Loucy (cell line): Measurements from ENCODE around the gene KRAS.

Experiments
- H2AFZ ChIP-seq: fragments of 200-600 bp; sonication (generic); 2 replicates; pipeline ENCODE4 v1.6.0; 2016; ENCODE audit warnings: antibody characterized with exemption, mild to moderate bottlenecking, low read length, moderate library complexity
- H3F3A ChIP-seq: fragments of 200-600 bp; 2 replicates; pipeline ENCODE4 v1.6.0; 2016; ENCODE audit warnings: antibody characterized with exemption, low read depth, mild to moderate bottlenecking
- H3K27me3 ChIP-seq: fragments of 200-600 bp; sonication (generic); 2 replicates; pipeline ENCODE4 v1.6.1; 2014; ENCODE audit warnings: low read length, mild to moderate bottlenecking; ENCODE audit not compliant: insufficient read depth, poor library complexity, severe bottlenecking
- H3K36me3 ChIP-seq: fragments of 200-600 bp; sonication (generic); 2 replicates; pipeline ENCODE4 v1.6.1; 2016; ENCODE audit warnings: low read length; ENCODE audit not compliant: insufficient read depth
- H3K4me1 ChIP-seq: fragments of 200-600 bp; sonication (generic); 2 replicates; pipeline ENCODE4 v1.5.1; 2014; ENCODE audit warnings: low read length, mild to moderate bottlenecking; ENCODE audit not compliant: insufficient read depth, poor library complexity, severe bottlenecking
- H3K4me2 ChIP-seq: fragments of 200-600 bp; sonication (generic); 2 replicates; pipeline ENCODE4 v1.6.0; 2014; ENCODE audit warnings: antibody characterized with exemption, low read length, low read depth, mild to moderate bottlenecking; ENCODE audit not compliant: poor library complexity, severe bottlenecking
- H3K4me3 ChIP-seq: fragments of 200-600 bp; sonication (generic); 2 replicates; pipeline ENCODE4 v1.5.1; 2014; ENCODE audit warnings: low read length, mild to moderate bottlenecking, mixed read lengths; ENCODE audit not compliant: poor library complexity, severe bottlenecking
- H3K79me2 ChIP-seq: fragments of 200-600 bp; sonication (generic); 2 replicates; pipeline ENCODE4 v1.6.1; 2014; ENCODE audit warnings: low read length; ENCODE audit not compliant: insufficient read depth
- H3K9ac ChIP-seq: fragments of 200-600 bp; sonication (generic); 2 replicates; pipeline ENCODE4 v1.6.0; 2014; ENCODE audit warnings: mild to moderate bottlenecking, low read depth, low read length, moderate library complexity; ENCODE audit not compliant: poor library complexity, severe bottlenecking
- H3K9me2 ChIP-seq: fragments of 200-600 bp; sonication (generic); replicated peaks from 2 replicates; pipeline ENCODE4 v1.6.1; 2016; ENCODE audit warnings: low read depth, low read length, mixed read lengths
- H3K9me3 ChIP-seq: fragments of 200-600 bp; sonication (generic); 2 replicates; pipeline ENCODE4 v1.6.1; 2014; ENCODE audit warnings: mild to moderate bottlenecking, antibody characterized with exemption, low read length, low read depth; ENCODE audit not compliant: insufficient read depth
- H4K20me1 ChIP-seq: fragments of 200-600 bp; sonication (generic); 2 replicates; pipeline ENCODE4 v1.6.0; 2014; ENCODE audit warnings: antibody characterized with exemption, low read length, mild to moderate bottlenecking; ENCODE audit not compliant: insufficient read depth, poor library complexity, severe bottlenecking
- EZH2phosphoT487 ChIP-seq: fragments of 200-600 bp; IDR thresholded peaks from 2 replicates; pipeline ENCODE4 v1.6.1; 2018; ENCODE audit warnings: antibody characterized with exemption, mild to moderate bottlenecking, moderate library complexity, borderline replicate concordance
- TF ChIP-seq, protein P1 (sequence below): fragments of 200-600 bp; sonication (generic); conservative IDR thresholded peaks from 2 replicates; pipeline ENCODE4 v1.5.1; 2014; ENCODE audit warnings: mild to moderate bottlenecking, antibody characterized with exemption, low read length

The KRAS gene

DNA sequence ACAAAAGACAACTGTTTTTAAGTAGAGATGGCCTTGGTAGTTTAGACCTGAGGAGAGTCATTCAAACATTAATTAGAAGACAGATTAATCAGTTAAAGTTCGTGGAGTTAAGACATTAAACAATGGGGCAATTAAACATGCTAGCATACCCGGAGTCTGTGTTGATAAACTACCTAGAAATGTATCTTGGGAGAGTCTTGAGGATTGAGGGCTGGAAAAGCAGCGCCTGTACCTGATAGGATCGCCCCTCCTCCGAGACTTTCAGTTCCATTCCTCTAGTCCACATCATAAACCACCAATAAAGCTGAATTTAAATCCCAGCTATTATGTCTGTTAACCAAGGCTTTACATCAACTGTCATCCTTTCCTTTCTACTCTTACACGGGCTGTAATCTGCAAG, 1.0 kb upstream of the KRAS start:
- Histone ChIP-seq H3K9ac (peak overlapping the region; percentile 68), H2AFZ (peak overlapping the region; percentile 90), H3F3A (no peaks in the 10 kb centered on the region), H3K79me2 (peaks cover 34% of the 10 kb centered on the region), H3K9me2 (no peaks in the 10 kb centered on the region), H3K4me3 (peak overlapping the region; percentile 99), H3K27me3 (no peaks in the 10 kb centered on the region), H4K20me1 (peaks cover 33% of the 10 kb centered on the region), H3K9me3 (no peaks in the 10 kb centered on the region), H3K4me1 (peaks cover 28% of the 10 kb centered on the region), H3K36me3 (no peaks in the 10 kb centered on the region), H3K4me2 (peak overlapping the region; percentile 83)
- TF ChIP-seq EZH2phosphoT487: no peak

DNA sequence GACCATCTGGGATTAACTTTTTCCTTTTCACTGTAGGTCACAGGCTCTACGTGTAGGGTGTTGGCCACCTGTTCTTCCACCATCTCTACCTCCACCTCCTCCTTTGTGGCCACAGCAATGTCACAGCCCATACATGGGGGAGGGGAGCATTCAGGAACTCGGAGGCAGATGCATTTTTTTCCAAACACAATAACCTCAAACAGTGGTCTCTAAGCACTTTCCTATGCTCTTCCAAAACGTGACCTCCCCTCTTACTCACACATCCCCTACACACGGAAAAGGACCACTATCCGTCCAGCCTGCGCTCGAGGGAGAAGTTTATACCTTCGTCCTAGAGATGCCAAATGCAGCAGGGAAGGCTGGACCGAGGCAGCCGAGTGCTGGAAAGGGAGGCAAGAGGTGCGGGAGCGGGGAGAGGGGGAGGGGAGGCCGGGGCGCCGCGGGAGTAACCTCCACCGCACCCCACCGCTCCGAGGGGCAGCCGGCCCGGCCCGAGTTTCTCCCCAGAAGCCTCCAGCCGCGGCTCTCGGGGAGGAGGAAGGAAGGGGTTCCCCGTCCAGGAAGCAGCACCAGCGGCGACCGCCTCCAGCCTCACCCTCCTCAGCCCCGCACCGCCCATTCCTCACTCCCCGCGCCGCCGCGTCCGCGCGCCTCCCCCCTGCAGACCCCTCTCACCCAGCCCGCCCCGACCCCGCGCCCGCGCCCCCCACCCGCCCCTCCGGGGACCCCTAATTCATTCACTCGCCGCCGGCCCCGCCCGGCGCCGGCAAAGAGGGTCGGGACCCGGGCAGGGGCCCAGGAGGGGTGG, 594 bp downstream of the KRAS start:
- Histone ChIP-seq H3K9ac (peak overlapping the region; percentile 83), H3K79me2 (peaks cover 50% of the 10 kb centered on the region), H3K4me3 (peak overlapping the region; percentile 99), H3K9me2 (no peaks in the 10 kb centered on the region), H4K20me1 (peaks cover 45% of the 10 kb centered on the region), H3K27me3 (no peaks in the 10 kb centered on the region), H3K36me3 (no peaks in the 10 kb centered on the region), H3K9me3 (no peaks in the 10 kb centered on the region), H3K4me2 (peak overlapping the region; percentile 91), H3K4me1 (peaks cover 37% of the 10 kb centered on the region), H2AFZ (peak overlapping the region; percentile 67; the same call in 1 of the 2 replicates), H3F3A (no peaks in the 10 kb centered on the region)
- TF ChIP-seq, protein P1, sequence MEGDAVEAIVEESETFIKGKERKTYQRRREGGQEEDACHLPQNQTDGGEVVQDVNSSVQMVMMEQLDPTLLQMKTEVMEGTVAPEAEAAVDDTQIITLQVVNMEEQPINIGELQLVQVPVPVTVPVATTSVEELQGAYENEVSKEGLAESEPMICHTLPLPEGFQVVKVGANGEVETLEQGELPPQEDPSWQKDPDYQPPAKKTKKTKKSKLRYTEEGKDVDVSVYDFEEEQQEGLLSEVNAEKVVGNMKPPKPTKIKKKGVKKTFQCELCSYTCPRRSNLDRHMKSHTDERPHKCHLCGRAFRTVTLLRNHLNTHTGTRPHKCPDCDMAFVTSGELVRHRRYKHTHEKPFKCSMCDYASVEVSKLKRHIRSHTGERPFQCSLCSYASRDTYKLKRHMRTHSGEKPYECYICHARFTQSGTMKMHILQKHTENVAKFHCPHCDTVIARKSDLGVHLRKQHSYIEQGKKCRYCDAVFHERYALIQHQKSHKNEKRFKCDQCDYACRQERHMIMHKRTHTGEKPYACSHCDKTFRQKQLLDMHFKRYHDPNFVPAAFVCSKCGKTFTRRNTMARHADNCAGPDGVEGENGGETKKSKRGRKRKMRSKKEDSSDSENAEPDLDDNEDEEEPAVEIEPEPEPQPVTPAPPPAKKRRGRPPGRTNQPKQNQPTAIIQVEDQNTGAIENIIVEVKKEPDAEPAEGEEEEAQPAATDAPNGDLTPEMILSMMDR: no peak
- TF ChIP-seq EZH2phosphoT487: no peak

DNA sequence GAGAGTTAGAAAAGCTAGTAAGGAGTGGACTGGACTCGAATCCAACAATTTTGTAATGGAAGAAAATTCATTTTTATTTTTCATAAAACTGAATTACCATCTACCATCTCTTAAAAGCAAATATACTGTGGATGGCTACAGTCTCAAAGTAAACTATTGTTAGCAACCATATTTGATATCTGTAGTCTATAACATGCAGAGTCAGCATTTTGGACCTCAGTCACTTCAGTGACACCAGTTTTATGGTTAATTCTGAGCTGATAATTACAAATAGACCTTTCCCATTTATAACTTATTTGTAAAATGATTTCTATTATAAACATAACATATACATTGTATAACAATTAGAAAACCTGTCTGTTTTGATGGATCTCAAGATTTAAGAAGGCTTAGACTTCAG, 2.0 kb downstream of the KRAS start:
- H3K9me2 ChIP-seq: no peaks in the 10 kb centered on the region
- H3K36me3 ChIP-seq: no peaks in the 10 kb centered on the region
- peak overlapping the region; percentile 99 for H3K4me3 ChIP-seq
- H3F3A ChIP-seq: no peaks in the 10 kb centered on the region
- H3K9ac ChIP-seq: peak overlapping the region; percentile 24
- no peaks in the 10 kb centered on the region for H3K27me3 ChIP-seq
- H3K79me2 ChIP-seq: peaks cover 64% of the 10 kb centered on the region
- peak overlapping the region; percentile 91 for H3K4me2 ChIP-seq
- peaks cover 58% of the 10 kb centered on the region for H4K20me1 ChIP-seq
- H2AFZ ChIP-seq: no peak overlapping the region
- TF ChIP-seq, protein P1: no peak
- TF ChIP-seq EZH2phosphoT487: no peak
- H3K9me3 ChIP-seq: no peaks in the 10 kb centered on the region
- H3K4me1 ChIP-seq: peaks cover 50% of the 10 kb centered on the region

DNA sequence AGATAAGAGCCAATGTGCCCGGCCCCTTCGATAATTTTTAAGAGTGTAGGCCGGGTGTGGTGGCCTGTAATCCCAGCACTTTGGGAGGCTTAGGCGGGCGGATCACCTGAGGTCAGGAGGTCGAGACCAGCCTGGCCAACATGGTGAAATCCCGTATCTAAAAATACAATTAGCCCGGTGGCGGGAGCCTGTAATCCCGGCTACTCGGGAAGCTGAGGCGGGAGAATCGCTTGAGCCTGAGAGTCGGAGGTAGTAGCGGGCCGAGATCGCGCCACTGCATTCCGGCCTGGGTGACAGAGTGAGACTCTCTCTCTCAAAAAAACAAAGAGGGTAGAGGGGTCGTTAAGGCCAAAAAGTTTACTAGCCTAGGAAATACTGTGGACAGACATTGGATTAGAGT, 2.6 kb downstream of the KRAS start:
- Histone ChIP-seq H3K9me2 (no peaks in the 10 kb centered on the region), H3K79me2 (peaks cover 70% of the 10 kb centered on the region), H3K4me3 (peak overlapping the region; percentile 99), H3K9me3 (no peaks in the 10 kb centered on the region), H4K20me1 (peaks cover 60% of the 10 kb centered on the region), H3K4me2 (peak overlapping the region; percentile 91), H2AFZ (no peak overlapping the region), H3K9ac (no peak overlapping the region), H3K27me3 (no peaks in the 10 kb centered on the region), H3K36me3 (no peaks in the 10 kb centered on the region), H3F3A (no peaks in the 10 kb centered on the region), H3K4me1 (peaks cover 56% of the 10 kb centered on the region)
- TF ChIP-seq EZH2phosphoT487: no peak
- TF ChIP-seq, protein P1: no peak
